Urinary bladder (tissue), 4 donors: Measurements from ENCODE around the gene SEC14L1. TPM values are rescaled to one million over a fixed set of nuclear protein-coding genes. Genes with fewer than 3 reads are reported as not detected.
A peak's percentile ranks its signal among the peaks of the same experiment; 100 is the strongest.
"Not testable (repeated sequence)": the region's sequence is repeated elsewhere in the genome, so short reads cannot be mapped to it uniquely, and the experiment has no call there.

ENCODE experiments used
- DNase-seq: peaks from one replicate; pipeline ENCODE4 v3.0.0-alpha.2; 2015; ENCODE audit errors: extremely low spot score
- H3K27ac ChIP-seq: one replicate; pipeline ENCODE4 v1.5.1; 2013; ENCODE audit warnings: low read depth, mild to moderate bottlenecking, moderate library complexity
- H3K36me3 ChIP-seq: one replicate; pipeline ENCODE4 v1.6.1; 2013; ENCODE audit warnings: mild to moderate bottlenecking, moderate library complexity; ENCODE audit not compliant: insufficient read depth
- H3K4me1 ChIP-seq: one replicate; pipeline ENCODE4 v1.6.1; 2013; ENCODE audit warnings: mild to moderate bottlenecking, moderate library complexity; ENCODE audit not compliant: insufficient read depth
- H3K4me3 ChIP-seq: one replicate; pipeline ENCODE4 v1.5.1; 2013; ENCODE audit warnings: low read depth, low read length
- WGBS: extraction: QIAGEN DNeasy Blood & Tissue Kit; methylation state at CpG from one replicate; pipeline ENCODE4 v1.1.7; 2013; 5-methylcytosine and 5-hydroxymethylcytosine counted together
- polyA plus RNA-seq: library from polyadenylated mRNA; stranded (reverse); fragments of 200-250 nt; gene quantifications from one replicate; pipeline ENCODE4 v1.2.3, GENCODE V29; 2013
- total RNA-seq: library from RNA; depleted of rRNA; stranded (reverse); fragments of >200 nt; gene quantifications from one replicate; pipeline ENCODE4 v1.2.3, GENCODE V29; 2014
- donor health status: healthy with polysubstance abuse.
- donor health status: healthy.

SEC14L1 gene
- total and polyA plus RNA-seq, 2 donors = 48.9 to 50.9 TPM

- H3K27ac ChIP-seq = no peak overlapping the region
- WGBS = 81% methylated on average over 23 of the region's 23 CpGs
- DNase-seq = no peak
These were observed 33.0 kb upstream of the SEC14L1 start for GRCh38 chr17:77107506-77108433.

GRCh38 chr17:77109159-77109759 is 31.5 kb upstream of the SEC14L1 start:
- H3K4me1 ChIP-seq = no peaks in the 10 kb centered on the region
- H3K27ac ChIP-seq = peak overlapping the region; percentile 38
- 82% methylated on average over 6 of the region's 6 CpGs for WGBS
- no peak overlapping the region for H3K4me3 ChIP-seq
- H3K36me3 ChIP-seq = no peaks in the 10 kb centered on the region
- DNase-seq = no peak

More at GRCh38 chr17:77107506-77108433, 33.0 kb upstream of the SEC14L1 start:
- H3K36me3 ChIP-seq = no peaks in the 10 kb centered on the region
- no peaks in the 10 kb centered on the region for H3K4me1 ChIP-seq
- H3K4me3 ChIP-seq = no peak overlapping the region

GRCh38 chr17:77109764-77110359 is 30.9 kb upstream of the SEC14L1 start:
- Histone ChIP-seq H3K4me1 (no peaks in the 10 kb centered on the region), H3K4me3 (no peak overlapping the region), H3K27ac (peak overlapping the region; percentile 38), H3K36me3 (no peaks in the 10 kb centered on the region)
- WGBS = 33% methylated on average over 7 of the region's 7 CpGs
- peak; percentile 55 for DNase-seq

GRCh38 chr17:77111165-77111933 is 29.4 kb upstream of the SEC14L1 start:
- H3K4me1 ChIP-seq, H3K27ac ChIP-seq, H3K4me3 ChIP-seq, DNase-seq, H3K36me3 ChIP-seq: not testable (repeated sequence)
- 88% methylated on average over 11 of the region's 11 CpGs for WGBS

GRCh38 chr17:77111934-77112296 is 28.9 kb upstream of the SEC14L1 start:
- Histone ChIP-seq H3K36me3 (no peaks in the 10 kb centered on the region), H3K4me1 (no peaks in the 10 kb centered on the region), H3K4me3 (no peak overlapping the region), H3K27ac (no peak overlapping the region)
- DNase-seq = no peak
- 57% methylated on average over 5 of the region's 5 CpGs for WGBS

- H3K4me1 ChIP-seq = no peaks in the 10 kb centered on the region
These were observed 25.3 kb upstream of the SEC14L1 start for GRCh38 chr17:77115510-77115909.

GRCh38 chr17:77115947-77116346 is 24.8 kb upstream of the SEC14L1 start:
- Histone ChIP-seq H3K27ac (no peak overlapping the region), H3K4me3 (no peak overlapping the region), H3K36me3 (no peaks in the 10 kb centered on the region), H3K4me1 (no peaks in the 10 kb centered on the region)
- 77% methylated on average over 5 of the region's 5 CpGs for WGBS
- DNase-seq = no peak

More at GRCh38 chr17:77115510-77115909, 25.3 kb upstream of the SEC14L1 start:
- DNase-seq = no peak
- WGBS = 56% methylated on average over 2 of the region's 2 CpGs
- no peaks in the 10 kb centered on the region for H3K36me3 ChIP-seq
- H3K4me3 ChIP-seq = no peak overlapping the region
- no peak overlapping the region for H3K27ac ChIP-seq

GRCh38 chr17:77116371-77116860 is 24.4 kb upstream of the SEC14L1 start:
- H3K4me1 ChIP-seq = no peaks in the 10 kb centered on the region
- H3K27ac ChIP-seq = no peak overlapping the region
- no peak overlapping the region for H3K4me3 ChIP-seq
- no peak for DNase-seq
- 53% methylated on average over 3 of the region's 3 CpGs for WGBS
- H3K36me3 ChIP-seq = no peaks in the 10 kb centered on the region

GRCh38 chr17:77117415-77117814 is 23.4 kb upstream of the SEC14L1 start:
- no peak for DNase-seq
- Histone ChIP-seq H3K27ac (no peak overlapping the region), H3K4me1 (no peaks in the 10 kb centered on the region), H3K36me3 (no peaks in the 10 kb centered on the region), H3K4me3 (no peak overlapping the region)
- WGBS = 88% methylated on average over 4 of the region's 4 CpGs

GRCh38 chr17:77118251-77118928 is 22.4 kb upstream of the SEC14L1 start:
- DNase-seq = no peak
- Histone ChIP-seq H3K4me3 (no peak overlapping the region), H3K36me3 (no peaks in the 10 kb centered on the region), H3K27ac (no peak overlapping the region), H3K4me1 (no peaks in the 10 kb centered on the region)
- 85% methylated on average over 18 of the region's 18 CpGs for WGBS

- H3K4me3 ChIP-seq = no peak overlapping the region
- WGBS = 86% methylated on average over 10 of the region's 10 CpGs
- DNase-seq = no peak
- no peaks in the 10 kb centered on the region for H3K36me3 ChIP-seq
- no peak overlapping the region for H3K27ac ChIP-seq
- H3K4me1 ChIP-seq = no peaks in the 10 kb centered on the region
These were observed 21.0 kb upstream of the SEC14L1 start for GRCh38 chr17:77119668-77120301.

GRCh38 chr17:77120868-77121267 is 19.9 kb upstream of the SEC14L1 start:
- whole genome bisulfite sequencing = 61% methylated on average over 7 of the region's 7 CpGs
- H3K36me3 ChIP-seq = no peaks in the 10 kb centered on the region
- no peak for DNase-seq
- no peaks in the 10 kb centered on the region for H3K4me1 ChIP-seq
- no peak overlapping the region for H3K4me3 ChIP-seq
- H3K27ac ChIP-seq = peak overlapping the region; percentile 30
